ENCODE measurements around the gene AUH.
"Not testable (repeated sequence)": the region's sequence is repeated elsewhere in the genome, so short reads cannot be mapped to it uniquely, and the experiment has no call there.

Gene AUH

DNA sequence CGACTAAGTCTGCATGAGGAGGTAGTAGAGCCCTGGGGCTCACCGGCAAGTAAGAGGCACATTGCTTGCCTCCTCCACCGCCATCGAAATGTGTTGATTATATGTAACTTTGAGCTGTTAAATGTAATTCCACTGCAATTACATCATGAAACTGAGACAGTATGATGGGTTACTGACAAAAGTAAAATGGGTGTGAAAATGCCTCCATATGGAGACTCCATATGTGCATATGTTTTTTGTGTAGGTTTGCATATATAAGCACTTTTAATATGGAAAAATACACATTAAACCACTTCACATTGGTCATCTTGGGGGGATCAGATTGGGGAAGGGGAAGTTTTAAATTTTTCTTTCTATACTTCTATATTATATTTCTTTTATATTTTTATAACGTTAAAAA is 32.1 kb upstream of the AUH start:
- no peak overlapping the region for H3K27ac ChIP-seq (ENCODE audit: low read depth, low read length)
- no peaks in the 10 kb centered on the region for H3K4me1 ChIP-seq (ENCODE audit: control insufficient read depth, insufficient read depth, low read length)
- no peak overlapping the region for H3K4me3 ChIP-seq (ENCODE audit: low read length)
- no peaks in the 10 kb centered on the region for H3K36me3 ChIP-seq (ENCODE audit: control insufficient read depth, insufficient read depth, low read length)
- no peaks in the 10 kb centered on the region for H3K27me3 ChIP-seq (ENCODE audit: control insufficient read depth, insufficient read depth, low read length)
- H3K9ac ChIP-seq (ENCODE audit: low read length): no peak overlapping the region

DNA sequence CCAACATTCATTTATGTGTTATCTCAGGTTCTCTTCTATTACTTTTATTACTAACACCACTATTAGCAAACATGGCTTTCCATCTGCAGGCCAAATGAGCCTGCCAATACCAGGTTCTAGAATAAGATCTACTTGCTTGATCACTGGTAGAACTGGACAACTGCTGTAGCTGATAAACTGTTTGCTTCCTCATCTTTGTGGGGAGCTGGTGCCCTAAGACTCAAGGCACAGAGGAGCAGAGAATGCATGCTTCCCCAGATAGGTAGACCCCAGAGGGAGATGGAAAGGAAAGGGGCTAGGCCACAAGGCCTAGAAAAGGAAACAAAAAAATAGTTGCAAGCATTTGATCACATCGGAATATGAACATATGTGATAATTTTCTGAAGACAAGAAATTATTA is 30.7 kb upstream of the AUH start:
- Histone ChIP-seq H3K4me1 (ENCODE audit: control insufficient read depth, insufficient read depth, low read length) (no peaks in the 10 kb centered on the region), H3K36me3 (ENCODE audit: control insufficient read depth, insufficient read depth, low read length) (no peaks in the 10 kb centered on the region), H3K27me3 (ENCODE audit: control insufficient read depth, insufficient read depth, low read length) (no peaks in the 10 kb centered on the region), H3K27ac (ENCODE audit: low read depth, low read length) (no peak overlapping the region), H3K4me3 (ENCODE audit: low read length) (no peak overlapping the region), H3K9ac (ENCODE audit: low read length) (no peak overlapping the region)

DNA sequence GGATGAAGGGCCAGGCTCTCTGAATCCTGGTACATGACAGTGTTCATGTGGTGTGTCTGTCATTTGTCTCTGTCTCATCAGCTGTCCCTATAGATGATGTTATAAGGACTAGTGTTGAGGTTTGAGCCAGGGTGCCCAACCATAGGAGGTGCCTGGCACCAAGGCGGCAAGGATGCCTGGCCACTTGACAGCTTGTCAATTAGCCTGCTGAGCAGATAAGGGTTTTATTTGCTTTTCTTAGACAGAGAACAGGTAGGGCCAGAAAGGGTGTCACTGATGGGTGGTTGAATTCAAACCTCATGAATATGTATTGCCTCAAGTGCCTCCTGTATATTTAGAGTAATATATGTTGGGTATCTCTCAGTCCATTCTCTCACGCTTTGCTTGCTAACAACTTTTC is 30.1 kb upstream of the AUH start:
- Histone ChIP-seq H3K9ac (ENCODE audit: low read length) (no peak overlapping the region), H3K4me1 (ENCODE audit: control insufficient read depth, insufficient read depth, low read length) (no peaks in the 10 kb centered on the region), H3K27ac (ENCODE audit: low read depth, low read length) (no peak overlapping the region), H3K4me3 (ENCODE audit: low read length) (no peak overlapping the region), H3K27me3 (ENCODE audit: control insufficient read depth, insufficient read depth, low read length) (no peaks in the 10 kb centered on the region), H3K36me3 (ENCODE audit: control insufficient read depth, insufficient read depth, low read length) (no peaks in the 10 kb centered on the region)

DNA sequence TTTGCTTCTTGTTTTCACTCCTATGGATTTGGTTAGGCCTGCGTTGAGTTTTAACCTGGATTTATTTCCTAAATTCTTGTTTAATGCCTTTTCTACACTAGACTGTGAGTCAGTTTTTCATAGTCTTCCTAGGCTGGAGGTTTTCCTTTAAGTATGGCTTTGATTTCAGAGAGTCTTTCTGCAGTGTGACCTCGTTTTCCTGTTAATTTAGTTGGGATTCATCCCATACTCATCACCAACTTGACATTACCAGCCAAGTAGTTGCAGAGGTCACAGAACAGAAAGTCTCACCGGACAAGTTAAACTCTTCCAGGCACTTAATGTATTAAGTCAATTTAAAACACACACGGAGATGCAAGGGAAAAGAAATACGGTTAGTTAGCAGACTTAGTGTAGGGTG is 29.7 kb upstream of the AUH start:
- Histone ChIP-seq H3K4me1 (ENCODE audit: control insufficient read depth, insufficient read depth, low read length) (no peaks in the 10 kb centered on the region), H3K27ac (ENCODE audit: low read depth, low read length) (no peak overlapping the region), H3K4me3 (ENCODE audit: low read length) (no peak overlapping the region), H3K36me3 (ENCODE audit: control insufficient read depth, insufficient read depth, low read length) (no peaks in the 10 kb centered on the region), H3K27me3 (ENCODE audit: control insufficient read depth, insufficient read depth, low read length) (no peaks in the 10 kb centered on the region), H3K9ac (ENCODE audit: low read length) (no peak overlapping the region)

DNA sequence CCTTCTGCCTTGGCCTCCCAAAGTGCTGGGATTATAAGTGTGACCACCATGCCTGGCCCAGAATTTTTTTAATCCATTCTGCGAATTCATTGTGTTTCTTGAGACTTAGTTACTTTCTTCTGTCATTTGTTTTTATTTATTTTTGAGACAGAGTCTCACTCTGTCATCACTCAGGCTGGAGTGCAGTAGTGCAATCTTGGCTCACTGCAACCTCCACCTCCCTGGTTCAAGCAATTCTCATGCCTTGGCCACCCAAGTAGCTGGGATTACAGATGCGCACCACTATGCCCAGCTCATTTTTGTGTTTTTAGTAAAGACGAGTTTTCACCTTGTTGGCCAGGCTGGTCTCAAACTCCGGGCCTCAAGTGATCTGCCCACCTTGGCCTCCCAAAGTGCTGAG is 28.0 kb upstream of the AUH start:
- not testable (repeated sequence) for H3K9ac ChIP-seq (ENCODE audit: low read length); H3K4me1 ChIP-seq (ENCODE audit: control insufficient read depth, insufficient read depth, low read length); H3K4me3 ChIP-seq (ENCODE audit: low read length); H3K27me3 ChIP-seq (ENCODE audit: control insufficient read depth, insufficient read depth, low read length); H3K27ac ChIP-seq (ENCODE audit: low read depth, low read length); H3K36me3 ChIP-seq (ENCODE audit: control insufficient read depth, insufficient read depth, low read length)

DNA sequence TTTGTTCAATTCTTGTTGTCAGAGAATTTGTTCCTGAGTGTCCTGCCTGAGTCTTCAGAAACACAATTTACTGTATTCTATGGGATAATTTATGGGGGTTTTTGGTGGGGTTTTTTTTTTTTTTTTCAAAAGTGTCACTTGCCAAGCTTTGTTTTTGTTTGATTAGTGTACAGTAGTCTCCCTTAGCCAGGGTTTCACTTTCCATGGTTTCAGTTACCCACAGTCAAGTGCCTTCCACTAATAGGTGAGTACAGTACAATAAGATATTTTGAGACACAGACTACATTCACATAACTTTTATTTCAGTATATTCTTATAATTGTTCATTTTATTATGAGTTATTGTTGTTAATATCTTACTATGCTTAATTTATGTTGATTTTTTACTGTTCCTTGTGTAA is 25.0 kb upstream of the AUH start:
- H3K4me1 ChIP-seq (ENCODE audit: control insufficient read depth, insufficient read depth, low read length): no peaks in the 10 kb centered on the region
- no peaks in the 10 kb centered on the region for H3K36me3 ChIP-seq (ENCODE audit: control insufficient read depth, insufficient read depth, low read length)
- no peak overlapping the region for H3K9ac ChIP-seq (ENCODE audit: low read length)
- no peaks in the 10 kb centered on the region for H3K27me3 ChIP-seq (ENCODE audit: control insufficient read depth, insufficient read depth, low read length)
- no peak overlapping the region for H3K4me3 ChIP-seq (ENCODE audit: low read length)
- H3K27ac ChIP-seq (ENCODE audit: low read depth, low read length): no peak overlapping the region

DNA sequence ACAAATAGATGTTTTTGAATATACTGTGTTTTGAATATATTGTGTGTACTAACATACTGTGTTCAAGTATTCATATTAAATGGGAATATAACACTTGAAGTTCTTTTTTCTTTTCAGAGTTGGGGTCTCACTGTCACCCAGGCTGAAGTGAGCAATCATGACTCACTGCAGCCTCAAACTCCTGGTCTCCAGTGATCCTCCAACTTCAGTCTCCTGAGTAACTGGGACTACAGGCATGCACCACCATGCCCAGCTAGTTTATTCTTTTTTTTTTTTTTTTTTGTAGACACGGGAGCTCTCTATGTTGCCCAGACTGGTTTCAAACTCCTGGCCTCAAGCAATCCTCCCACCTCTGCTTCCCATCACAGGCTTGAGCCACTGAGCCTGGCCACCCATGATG is 23.2 kb upstream of the AUH start:
- Histone ChIP-seq H3K36me3 (ENCODE audit: control insufficient read depth, insufficient read depth, low read length) (no peaks in the 10 kb centered on the region), H3K27me3 (ENCODE audit: control insufficient read depth, insufficient read depth, low read length) (no peaks in the 10 kb centered on the region), H3K4me1 (ENCODE audit: control insufficient read depth, insufficient read depth, low read length) (no peaks in the 10 kb centered on the region), H3K9ac (ENCODE audit: low read length) (no peak overlapping the region), H3K27ac (ENCODE audit: low read depth, low read length) (no peak overlapping the region), H3K4me3 (ENCODE audit: low read length) (no peak overlapping the region)

DNA sequence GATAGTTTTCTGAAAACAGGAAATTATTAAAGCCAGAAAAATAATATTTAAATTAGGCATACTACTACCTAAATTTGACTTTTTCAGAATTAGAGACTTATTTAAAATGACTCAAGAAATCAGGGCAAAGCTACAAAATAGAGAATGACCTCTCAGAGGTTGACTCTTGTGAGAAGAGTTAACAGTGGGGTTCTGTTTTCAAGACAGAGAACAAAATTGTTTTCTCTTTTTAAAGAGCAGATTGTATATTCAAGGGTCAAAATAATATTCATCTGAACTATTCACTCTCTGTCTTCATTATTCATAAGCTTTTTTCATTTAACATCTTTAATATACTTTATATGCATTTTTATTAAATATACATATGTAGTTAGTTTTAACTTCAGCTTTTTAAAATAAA is 21.9 kb upstream of the AUH start:
- no peak overlapping the region for H3K4me3 ChIP-seq (ENCODE audit: low read length)
- H3K36me3 ChIP-seq (ENCODE audit: control insufficient read depth, insufficient read depth, low read length): no peaks in the 10 kb centered on the region
- no peak overlapping the region for H3K9ac ChIP-seq (ENCODE audit: low read length)
- H3K27ac ChIP-seq (ENCODE audit: low read depth, low read length): no peak overlapping the region
- H3K27me3 ChIP-seq (ENCODE audit: control insufficient read depth, insufficient read depth, low read length): no peaks in the 10 kb centered on the region
- H3K4me1 ChIP-seq (ENCODE audit: control insufficient read depth, insufficient read depth, low read length): no peaks in the 10 kb centered on the region

DNA sequence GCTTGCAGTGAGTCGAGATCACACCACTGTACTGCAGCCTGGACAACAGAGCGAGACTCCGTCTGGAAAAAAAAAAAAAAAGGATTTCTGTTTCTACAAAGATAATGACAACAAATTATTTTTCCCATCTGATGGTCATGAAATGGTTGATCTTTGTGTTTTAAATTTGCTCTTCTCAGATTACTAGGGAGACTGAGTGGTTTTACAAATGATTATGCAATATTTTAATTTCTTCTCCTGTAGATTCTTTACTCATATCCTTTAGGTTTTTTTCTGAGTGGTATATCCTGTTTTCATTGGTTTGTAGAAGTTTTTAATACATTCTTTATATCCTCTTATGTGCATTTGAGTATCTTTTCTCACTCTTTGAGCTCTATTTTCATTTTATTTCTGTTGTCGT is 20.6 kb upstream of the AUH start:
- Histone ChIP-seq H3K36me3 (ENCODE audit: control insufficient read depth, insufficient read depth, low read length) (no peaks in the 10 kb centered on the region), H3K9ac (ENCODE audit: low read length) (no peak overlapping the region), H3K4me3 (ENCODE audit: low read length) (no peak overlapping the region), H3K27ac (ENCODE audit: low read depth, low read length) (no peak overlapping the region), H3K4me1 (ENCODE audit: control insufficient read depth, insufficient read depth, low read length) (no peaks in the 10 kb centered on the region), H3K27me3 (ENCODE audit: control insufficient read depth, insufficient read depth, low read length) (no peaks in the 10 kb centered on the region)

DNA sequence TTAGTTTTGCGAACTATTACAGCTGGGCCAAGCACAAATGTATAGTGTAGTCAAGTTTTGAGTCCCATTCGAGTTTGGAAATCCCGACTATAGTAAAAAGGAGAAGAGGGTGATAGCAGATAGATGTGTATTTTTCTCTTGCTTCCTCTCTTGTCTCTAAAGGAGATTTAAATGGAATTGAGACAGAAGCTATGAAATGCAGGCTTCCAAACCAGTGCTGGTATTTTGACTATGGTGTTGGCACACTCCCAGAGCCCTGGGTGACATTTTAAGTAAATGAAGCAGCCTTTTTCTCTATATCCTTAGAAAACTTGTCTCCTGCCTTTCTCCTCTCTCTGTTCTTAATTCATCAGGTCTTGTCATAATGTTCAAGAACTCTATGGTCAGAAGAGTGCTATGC is 17.7 kb upstream of the AUH start:
- no peak overlapping the region for H3K9ac ChIP-seq (ENCODE audit: low read length)
- H3K4me1 ChIP-seq (ENCODE audit: control insufficient read depth, insufficient read depth, low read length): no peaks in the 10 kb centered on the region
- H3K36me3 ChIP-seq (ENCODE audit: control insufficient read depth, insufficient read depth, low read length): no peaks in the 10 kb centered on the region
- no peak overlapping the region for H3K4me3 ChIP-seq (ENCODE audit: low read length)
- H3K27ac ChIP-seq (ENCODE audit: low read depth, low read length): no peak overlapping the region
- no peaks in the 10 kb centered on the region for H3K27me3 ChIP-seq (ENCODE audit: control insufficient read depth, insufficient read depth, low read length)

DNA sequence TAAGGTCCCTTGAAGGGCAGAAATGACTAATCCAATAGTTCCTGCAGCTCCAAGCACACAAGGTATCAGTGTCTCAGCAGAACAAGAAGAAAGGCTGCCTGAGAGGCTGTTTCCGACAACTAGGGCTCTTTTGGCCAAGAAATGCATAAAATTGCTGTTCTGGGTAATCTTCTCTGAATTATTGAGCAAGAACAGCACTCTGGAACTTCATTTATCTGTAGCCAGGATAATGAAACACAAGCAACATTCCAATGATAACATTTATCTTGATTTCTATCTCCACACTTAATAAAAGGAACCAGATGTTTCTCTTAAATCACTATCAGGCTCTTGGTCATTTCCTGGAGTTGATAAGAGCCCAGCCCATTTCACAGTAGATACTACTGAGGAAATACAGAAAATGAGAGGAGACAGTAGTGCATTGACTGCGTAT is 17.0 kb upstream of the AUH start:
- Histone ChIP-seq H3K27ac (ENCODE audit: low read depth, low read length) (no peak overlapping the region), H3K27me3 (ENCODE audit: control insufficient read depth, insufficient read depth, low read length) (no peaks in the 10 kb centered on the region), H3K4me1 (ENCODE audit: control insufficient read depth, insufficient read depth, low read length) (no peaks in the 10 kb centered on the region), H3K36me3 (ENCODE audit: control insufficient read depth, insufficient read depth, low read length) (no peaks in the 10 kb centered on the region), H3K9ac (ENCODE audit: low read length) (no peak overlapping the region), H3K4me3 (ENCODE audit: low read length) (no peak overlapping the region)

DNA sequence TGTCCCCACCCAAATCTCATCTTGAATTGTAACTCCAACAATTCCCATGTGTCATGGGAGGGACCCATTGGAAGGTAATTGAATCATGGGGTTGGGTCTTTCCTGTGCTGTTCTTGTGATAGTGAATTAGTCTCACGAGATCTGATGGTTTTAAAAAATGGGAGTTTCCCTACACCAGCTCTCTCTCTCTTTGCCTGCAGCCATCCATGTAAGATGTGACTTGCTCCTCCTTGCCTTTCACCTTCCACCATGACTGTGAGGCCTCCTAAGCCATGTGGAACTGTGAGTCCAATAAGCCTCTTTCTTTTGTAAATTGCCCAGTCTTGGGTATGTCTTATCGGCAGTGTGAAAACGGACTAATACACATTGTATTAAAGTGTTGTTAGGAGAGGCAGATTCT is 16.3 kb upstream of the AUH start:
- H3K4me1 ChIP-seq (ENCODE audit: control insufficient read depth, insufficient read depth, low read length); H3K27ac ChIP-seq (ENCODE audit: low read depth, low read length); H3K4me3 ChIP-seq (ENCODE audit: low read length); H3K27me3 ChIP-seq (ENCODE audit: control insufficient read depth, insufficient read depth, low read length); H3K36me3 ChIP-seq (ENCODE audit: control insufficient read depth, insufficient read depth, low read length); H3K9ac ChIP-seq (ENCODE audit: low read length): not testable (repeated sequence)

DNA sequence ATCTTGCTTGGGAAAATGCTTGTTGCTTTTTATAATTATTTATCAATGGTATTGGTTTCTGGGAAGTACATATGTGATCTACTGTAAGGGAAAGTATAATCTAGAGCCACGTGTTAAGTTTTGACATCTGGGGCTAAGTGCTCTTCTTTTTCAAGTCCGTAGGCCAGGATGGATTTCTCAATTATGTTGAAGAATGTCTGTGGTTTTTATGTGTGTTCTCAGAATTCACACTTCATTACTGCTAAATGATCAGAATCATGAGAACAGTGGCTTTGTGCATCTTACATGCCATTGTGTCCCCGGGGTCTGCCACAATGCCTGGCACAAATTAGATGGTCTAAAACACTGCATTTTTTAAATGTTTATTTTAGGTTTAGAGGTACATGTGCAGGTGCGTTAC is 14.5 kb upstream of the AUH start:
- no peak overlapping the region for H3K4me3 ChIP-seq (ENCODE audit: low read length)

DNA sequence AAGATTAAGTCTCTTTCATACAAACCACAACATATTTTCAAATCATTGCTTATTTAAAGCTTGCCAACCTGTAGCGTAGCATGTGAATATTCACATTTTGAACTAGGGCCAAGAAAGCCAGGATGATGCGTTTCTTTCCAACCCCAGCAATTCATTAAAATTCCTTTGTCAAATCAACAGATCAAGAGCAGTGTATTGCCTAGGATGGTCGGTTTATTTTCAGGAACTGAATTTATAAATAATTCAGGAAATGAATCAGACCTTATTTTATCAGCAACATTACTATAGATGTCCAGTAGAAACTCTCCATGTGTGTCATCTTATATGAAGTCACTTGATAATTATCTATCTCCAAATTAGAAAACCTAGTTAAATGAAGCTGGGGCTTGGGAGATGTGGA is 13.2 kb upstream of the AUH start:
- Histone ChIP-seq H3K4me3 (ENCODE audit: low read length) (no peak overlapping the region), H3K27ac (ENCODE audit: low read depth, low read length) (no peak overlapping the region)

More for the DNA sequence above, 14.5 kb upstream of the AUH start:
- no peaks in the 10 kb centered on the region for H3K36me3 ChIP-seq (ENCODE audit: control insufficient read depth, insufficient read depth, low read length)
- no peaks in the 10 kb centered on the region for H3K27me3 ChIP-seq (ENCODE audit: control insufficient read depth, insufficient read depth, low read length)
- H3K4me1 ChIP-seq (ENCODE audit: control insufficient read depth, insufficient read depth, low read length): no peaks in the 10 kb centered on the region
- no peak overlapping the region for H3K9ac ChIP-seq (ENCODE audit: low read length)
- H3K27ac ChIP-seq (ENCODE audit: low read depth, low read length): no peak overlapping the region

More for the DNA sequence above, 13.2 kb upstream of the AUH start:
- Histone ChIP-seq H3K27me3 (ENCODE audit: control insufficient read depth, insufficient read depth, low read length) (no peaks in the 10 kb centered on the region), H3K36me3 (ENCODE audit: control insufficient read depth, insufficient read depth, low read length) (no peaks in the 10 kb centered on the region), H3K4me1 (ENCODE audit: control insufficient read depth, insufficient read depth, low read length) (no peaks in the 10 kb centered on the region), H3K9ac (ENCODE audit: low read length) (no peak overlapping the region)

Data from rectal smooth muscle tissue (tissue), 1 donor.